GM23338 (cell line): ENCODE measurements around the gene DAGLB.

ENCODE experiments used
- CREB1 ChIP-seq: fragments of 250-450 bp; sonication (Bioruptor Pico); IDR thresholded peaks from 2 replicates; pipeline ENCODE4 v1.5.0; 2020; ENCODE audit warnings: low read depth, mild to moderate bottlenecking, moderate library complexity
- CTCF ChIP-seq, 2 experiments: fragments of 200-600 bp in 1 of 2; sonication (generic) in 1 of 2; conservative IDR thresholded peaks; 2 replicates each; pipeline versions ENCODE4 v1.5.1 to v1.6.1; 2016 to 2017; ENCODE audit warnings: antibody characterized with exemption in 2 of 2, low read depth in 2 of 2, mild to moderate bottlenecking in 2 of 2, moderate library complexity in 1 of 2
- ETS1 ChIP-seq: IDR thresholded peaks from 2 replicates; pipeline ENCODE4 v1.6.1; 2016; ENCODE audit warnings: antibody characterized with exemption
- EZH2 ChIP-seq: fragments of 200-600 bp; sonication (generic); IDR thresholded peaks from one replicate; pipeline ENCODE4 v1.8.0; 2017; ENCODE audit warnings: antibody characterized with exemption, mild to moderate bottlenecking, low read depth; ENCODE audit not compliant: unreplicated experiment
- EZH2phosphoT487 ChIP-seq: fragments of 200-600 bp; sonication (generic); IDR thresholded peaks from one replicate; pipeline ENCODE4 v1.8.1; 2018; ENCODE audit warnings: antibody characterized with exemption; ENCODE audit not compliant: unreplicated experiment
- JUNB ChIP-seq: IDR thresholded peaks from one replicate; pipeline ENCODE4 v1.6.1; 2016; ENCODE audit warnings: antibody characterized with exemption; ENCODE audit not compliant: unreplicated experiment
- NANOG ChIP-seq: IDR thresholded peaks from 2 replicates; pipeline ENCODE4 v1.6.1; 2016; ENCODE audit warnings: antibody characterized with exemption, borderline replicate concordance
- POLR2AphosphoS5 ChIP-seq: IDR thresholded peaks from 2 replicates; pipeline ENCODE4 v1.6.1; 2016; ENCODE audit warnings: antibody characterized with exemption, low read depth
- STAT1 ChIP-seq: IDR thresholded peaks from one replicate; pipeline ENCODE4 v1.6.1; 2016; ENCODE audit warnings: antibody characterized with exemption; ENCODE audit not compliant: unreplicated experiment
- ZNF114 ChIP-seq: fragments of 250-450 bp; sonication (Bioruptor Pico); IDR thresholded peaks from 2 replicates; pipeline ENCODE4 v1.5.0; 2020; ENCODE audit warnings: mild to moderate bottlenecking, moderate library complexity
- ZNF331 ChIP-seq: fragments of 250-450 bp; sonication (Bioruptor Pico); IDR thresholded peaks from 2 replicates; pipeline ENCODE4 v1.5.0; 2020; ENCODE audit warnings: low read depth, mild to moderate bottlenecking, moderate library complexity
- TF ChIP-seq, protein P1 (sequence below): fragments of 250-450 bp; sonication (Bioruptor Pico); IDR thresholded peaks from 2 replicates; pipeline ENCODE4 v1.5.0; 2020; ENCODE audit warnings: mild to moderate bottlenecking, moderate library complexity
- TF ChIP-seq, protein P2 (sequence below): IDR thresholded peaks from one replicate; pipeline ENCODE4 v1.6.1; 2018; ENCODE audit warnings: antibody characterized with exemption; ENCODE audit not compliant: unreplicated experiment

GRCh38 chr7:6376820-6377219, 70.9 kb downstream of the DAGLB start:
- TF ChIP-seq CTCF (conservative IDR thresholded peaks at IDR 0.05; ENCODE audit: low read depth in 2 of 2) (no peak), EZH2 (no peak), CREB1 (CRISPR knock-in tag) (no peak), POLR2AphosphoS5 (no peak), EZH2phosphoT487 (no peak), STAT1 (no peak), JUNB (no peak), ETS1 (no peak), ZNF114 (CRISPR knock-in tag) (no peak), ZNF331 (CRISPR knock-in tag) (no peak), NANOG (no peak)
- TF ChIP-seq, protein P1, sequence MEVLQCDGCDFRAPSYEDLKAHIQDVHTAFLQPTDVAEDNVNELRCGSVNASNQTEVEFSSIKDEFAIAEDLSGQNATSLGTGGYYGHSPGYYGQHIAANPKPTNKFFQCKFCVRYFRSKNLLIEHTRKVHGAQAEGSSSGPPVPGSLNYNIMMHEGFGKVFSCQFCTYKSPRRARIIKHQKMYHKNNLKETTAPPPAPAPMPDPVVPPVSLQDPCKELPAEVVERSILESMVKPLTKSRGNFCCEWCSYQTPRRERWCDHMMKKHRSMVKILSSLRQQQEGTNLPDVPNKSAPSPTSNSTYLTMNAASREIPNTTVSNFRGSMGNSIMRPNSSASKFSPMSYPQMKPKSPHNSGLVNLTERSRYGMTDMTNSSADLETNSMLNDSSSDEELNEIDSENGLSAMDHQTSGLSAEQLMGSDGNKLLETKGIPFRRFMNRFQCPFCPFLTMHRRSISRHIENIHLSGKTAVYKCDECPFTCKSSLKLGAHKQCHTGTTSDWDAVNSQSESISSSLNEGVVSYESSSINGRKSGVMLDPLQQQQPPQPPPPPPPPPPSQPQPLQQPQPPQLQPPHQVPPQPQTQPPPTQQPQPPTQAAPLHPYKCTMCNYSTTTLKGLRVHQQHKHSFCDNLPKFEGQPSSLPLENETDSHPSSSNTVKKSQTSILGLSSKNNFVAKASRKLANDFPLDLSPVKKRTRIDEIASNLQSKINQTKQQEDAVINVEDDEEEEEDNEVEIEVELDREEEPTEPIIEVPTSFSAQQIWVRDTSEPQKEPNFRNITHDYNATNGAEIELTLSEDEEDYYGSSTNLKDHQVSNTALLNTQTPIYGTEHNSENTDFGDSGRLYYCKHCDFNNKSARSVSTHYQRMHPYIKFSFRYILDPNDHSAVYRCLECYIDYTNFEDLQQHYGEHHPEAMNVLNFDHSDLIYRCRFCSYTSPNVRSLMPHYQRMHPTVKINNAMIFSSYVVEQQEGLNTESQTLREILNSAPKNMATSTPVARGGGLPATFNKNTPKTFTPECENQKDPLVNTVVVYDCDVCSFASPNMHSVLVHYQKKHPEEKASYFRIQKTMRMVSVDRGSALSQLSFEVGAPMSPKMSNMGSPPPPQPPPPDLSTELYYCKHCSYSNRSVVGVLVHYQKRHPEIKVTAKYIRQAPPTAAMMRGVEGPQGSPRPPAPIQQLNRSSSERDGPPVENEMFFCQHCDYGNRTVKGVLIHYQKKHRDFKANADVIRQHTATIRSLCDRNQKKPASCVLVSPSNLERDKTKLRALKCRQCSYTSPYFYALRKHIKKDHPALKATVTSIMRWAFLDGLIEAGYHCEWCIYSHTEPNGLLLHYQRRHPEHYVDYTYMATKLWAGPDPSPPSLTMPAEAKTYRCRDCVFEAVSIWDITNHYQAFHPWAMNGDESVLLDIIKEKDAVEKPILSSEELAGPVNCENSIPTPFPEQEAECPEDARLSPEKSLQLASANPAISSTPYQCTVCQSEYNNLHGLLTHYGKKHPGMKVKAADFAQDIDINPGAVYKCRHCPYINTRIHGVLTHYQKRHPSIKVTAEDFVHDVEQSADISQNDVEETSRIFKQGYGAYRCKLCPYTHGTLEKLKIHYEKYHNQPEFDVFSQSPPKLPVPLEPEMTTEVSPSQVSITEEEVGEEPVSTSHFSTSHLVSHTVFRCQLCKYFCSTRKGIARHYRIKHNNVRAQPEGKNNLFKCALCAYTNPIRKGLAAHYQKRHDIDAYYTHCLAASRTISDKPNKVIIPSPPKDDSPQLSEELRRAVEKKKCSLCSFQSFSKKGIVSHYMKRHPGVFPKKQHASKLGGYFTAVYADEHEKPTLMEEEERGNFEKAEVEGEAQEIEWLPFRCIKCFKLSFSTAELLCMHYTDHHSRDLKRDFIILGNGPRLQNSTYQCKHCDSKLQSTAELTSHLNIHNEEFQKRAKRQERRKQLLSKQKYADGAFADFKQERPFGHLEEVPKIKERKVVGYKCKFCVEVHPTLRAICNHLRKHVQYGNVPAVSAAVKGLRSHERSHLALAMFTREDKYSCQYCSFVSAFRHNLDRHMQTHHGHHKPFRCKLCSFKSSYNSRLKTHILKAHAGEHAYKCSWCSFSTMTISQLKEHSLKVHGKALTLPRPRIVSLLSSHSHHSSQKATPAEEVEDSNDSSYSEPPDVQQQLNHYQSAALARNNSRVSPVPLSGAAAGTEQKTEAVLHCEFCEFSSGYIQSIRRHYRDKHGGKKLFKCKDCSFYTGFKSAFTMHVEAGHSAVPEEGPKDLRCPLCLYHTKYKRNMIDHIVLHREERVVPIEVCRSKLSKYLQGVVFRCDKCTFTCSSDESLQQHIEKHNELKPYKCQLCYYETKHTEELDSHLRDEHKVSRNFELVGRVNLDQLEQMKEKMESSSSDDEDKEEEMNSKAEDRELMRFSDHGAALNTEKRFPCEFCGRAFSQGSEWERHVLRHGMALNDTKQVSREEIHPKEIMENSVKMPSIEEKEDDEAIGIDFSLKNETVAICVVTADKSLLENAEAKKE (CRISPR knock-in tag) = no peak
- TF ChIP-seq, protein P2, sequence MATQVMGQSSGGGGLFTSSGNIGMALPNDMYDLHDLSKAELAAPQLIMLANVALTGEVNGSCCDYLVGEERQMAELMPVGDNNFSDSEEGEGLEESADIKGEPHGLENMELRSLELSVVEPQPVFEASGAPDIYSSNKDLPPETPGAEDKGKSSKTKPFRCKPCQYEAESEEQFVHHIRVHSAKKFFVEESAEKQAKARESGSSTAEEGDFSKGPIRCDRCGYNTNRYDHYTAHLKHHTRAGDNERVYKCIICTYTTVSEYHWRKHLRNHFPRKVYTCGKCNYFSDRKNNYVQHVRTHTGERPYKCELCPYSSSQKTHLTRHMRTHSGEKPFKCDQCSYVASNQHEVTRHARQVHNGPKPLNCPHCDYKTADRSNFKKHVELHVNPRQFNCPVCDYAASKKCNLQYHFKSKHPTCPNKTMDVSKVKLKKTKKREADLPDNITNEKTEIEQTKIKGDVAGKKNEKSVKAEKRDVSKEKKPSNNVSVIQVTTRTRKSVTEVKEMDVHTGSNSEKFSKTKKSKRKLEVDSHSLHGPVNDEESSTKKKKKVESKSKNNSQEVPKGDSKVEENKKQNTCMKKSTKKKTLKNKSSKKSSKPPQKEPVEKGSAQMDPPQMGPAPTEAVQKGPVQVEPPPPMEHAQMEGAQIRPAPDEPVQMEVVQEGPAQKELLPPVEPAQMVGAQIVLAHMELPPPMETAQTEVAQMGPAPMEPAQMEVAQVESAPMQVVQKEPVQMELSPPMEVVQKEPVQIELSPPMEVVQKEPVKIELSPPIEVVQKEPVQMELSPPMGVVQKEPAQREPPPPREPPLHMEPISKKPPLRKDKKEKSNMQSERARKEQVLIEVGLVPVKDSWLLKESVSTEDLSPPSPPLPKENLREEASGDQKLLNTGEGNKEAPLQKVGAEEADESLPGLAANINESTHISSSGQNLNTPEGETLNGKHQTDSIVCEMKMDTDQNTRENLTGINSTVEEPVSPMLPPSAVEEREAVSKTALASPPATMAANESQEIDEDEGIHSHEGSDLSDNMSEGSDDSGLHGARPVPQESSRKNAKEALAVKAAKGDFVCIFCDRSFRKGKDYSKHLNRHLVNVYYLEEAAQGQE = no peak
